NT2/D1 (cell line): ENCODE measurements around the gene RASL10A.

Source experiments
- DNase-seq: peaks from one replicate; pipeline ENCODE4 v3.0.0-alpha.2; 2011; ENCODE audit warnings: low read depth, low spot score
- H3K27me3 ChIP-seq: 2 replicates; pipeline ENCODE4 v1.6.0; 2011; ENCODE audit warnings: mild to moderate bottlenecking; ENCODE audit not compliant: insufficient read length, insufficient read depth
- H3K36me3 ChIP-seq: 2 replicates; pipeline ENCODE4 v1.6.1; 2011; ENCODE audit warnings: mild to moderate bottlenecking, low read length, mixed read lengths; ENCODE audit not compliant: insufficient read depth, insufficient read length
- H3K4me1 ChIP-seq: 2 replicates; pipeline ENCODE4 v1.5.1; 2011; ENCODE audit not compliant: insufficient read depth, insufficient read length
- H3K4me3 ChIP-seq: 2 replicates; pipeline ENCODE4 v1.5.1; 2011; ENCODE audit warnings: low read depth; ENCODE audit not compliant: insufficient read length
- H3K9ac ChIP-seq: 2 replicates; pipeline ENCODE4 v1.6.0; 2011; ENCODE audit warnings: low read depth; ENCODE audit not compliant: insufficient read length
- H3K9me3 ChIP-seq: 2 replicates; pipeline ENCODE4 v1.5.1; 2011; ENCODE audit warnings: mild to moderate bottlenecking, low read length; ENCODE audit not compliant: insufficient read depth
- SUZ12 ChIP-seq: IDR thresholded peaks from 2 replicates; pipeline ENCODE4 v1.6.1; 2011; ENCODE audit not compliant: insufficient read length, insufficient read depth; ENCODE audit errors: extremely low read depth
- YY1 ChIP-seq: IDR thresholded peaks from 2 replicates; pipeline ENCODE4 v1.6.1; 2011; ENCODE audit not compliant: insufficient read length, insufficient read depth
- ZNF274 ChIP-seq: IDR thresholded peaks from 2 replicates; pipeline ENCODE4 v1.6.1; 2011; ENCODE audit warnings: mild to moderate bottlenecking, low read depth, low read length

RASL10A gene

DNA sequence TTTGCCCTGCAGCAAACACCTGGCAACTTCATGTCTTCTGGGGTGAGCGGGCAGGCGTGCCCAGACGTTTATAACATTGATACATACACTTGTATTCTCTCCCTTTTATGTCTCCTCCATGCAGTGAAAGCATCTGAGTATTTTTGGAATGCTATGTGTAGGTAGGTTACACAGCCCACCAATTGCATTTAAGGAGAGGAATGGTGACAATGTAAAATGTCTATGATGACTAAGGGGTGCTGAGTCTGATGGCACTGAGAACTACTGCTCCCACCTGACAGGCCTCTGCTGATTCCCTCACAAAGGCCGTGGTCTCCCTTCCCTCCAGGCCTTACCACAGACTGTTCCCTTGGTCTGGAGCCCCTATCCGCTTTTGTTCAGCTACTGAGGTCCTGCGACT lies 22.9 kb upstream of the RASL10A start:
- no peaks in the 10 kb centered on the region for H3K4me1 ChIP-seq
- TF ChIP-seq SUZ12 (no peak), ZNF274 (no peak), YY1 (no peak)
- H3K4me3 ChIP-seq = no peak overlapping the region
- H3K27me3 ChIP-seq = no peaks in the 10 kb centered on the region
- H3K9ac ChIP-seq = no peak overlapping the region
- peaks cover 92% of the 10 kb centered on the region for H3K36me3 ChIP-seq
- DNase-seq = no peak
- no peaks in the 10 kb centered on the region for H3K9me3 ChIP-seq

DNA sequence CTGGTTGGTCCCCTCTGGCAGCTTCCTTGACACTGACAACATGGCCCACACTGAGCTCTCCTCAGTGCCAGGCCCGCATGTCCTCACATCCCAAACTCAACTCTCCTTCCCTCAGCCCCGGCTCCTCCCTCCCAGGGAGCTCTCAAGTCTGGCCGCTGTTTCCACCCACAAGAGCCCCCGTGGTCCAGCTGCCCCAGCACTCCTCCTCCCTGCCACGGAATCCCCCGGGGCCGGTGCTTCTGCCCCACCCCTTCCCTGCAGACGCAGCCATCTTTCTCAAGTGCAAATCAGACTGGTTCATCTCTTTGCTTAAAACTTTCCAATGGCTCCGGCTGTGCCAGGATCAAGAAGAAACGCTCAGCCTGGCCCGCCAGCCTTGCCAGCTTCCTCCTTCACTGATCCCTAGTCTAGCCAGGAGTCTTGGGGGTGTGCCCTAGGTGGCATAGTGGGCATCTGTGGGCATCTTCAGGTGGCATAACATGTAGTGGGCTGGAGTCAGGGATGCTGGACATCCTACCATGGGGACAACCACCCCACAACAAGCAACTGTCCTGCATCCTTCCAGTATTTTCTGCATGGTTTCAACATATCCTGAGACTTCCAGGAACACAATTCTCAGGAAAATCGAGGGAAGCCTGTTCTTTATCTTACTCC lies 22.3 kb upstream of the RASL10A start:
- DNase-seq = no peak
- Histone ChIP-seq H3K4me1 (peaks cover 4% of the 10 kb centered on the region), H3K27me3 (no peaks in the 10 kb centered on the region), H3K4me3 (no peak overlapping the region), H3K9me3 (no peaks in the 10 kb centered on the region), H3K36me3 (peaks cover 92% of the 10 kb centered on the region), H3K9ac (no peak overlapping the region)
- no peak for TF ChIP-seq YY1
- no peak for TF ChIP-seq ZNF274
- no peak for TF ChIP-seq SUZ12

GRCh38 chr22:29336751-29337490 lies 21.4 kb upstream of the RASL10A start:
- Histone ChIP-seq H3K4me1 (peaks cover 5% of the 10 kb centered on the region), H3K9ac (no peak overlapping the region), H3K36me3 (peaks cover 90% of the 10 kb centered on the region), H3K27me3 (no peaks in the 10 kb centered on the region), H3K9me3 (no peaks in the 10 kb centered on the region), H3K4me3 (no peak overlapping the region)
- DNase-seq = no peak
- TF ChIP-seq SUZ12 (no peak), YY1 (no peak), ZNF274 (no peak)

- Histone ChIP-seq H3K9me3 (no peaks in the 10 kb centered on the region), H3K36me3 (peaks cover 87% of the 10 kb centered on the region), H3K4me1 (peaks cover 11% of the 10 kb centered on the region), H3K9ac (no peak overlapping the region), H3K4me3 (no peak overlapping the region), H3K27me3 (no peaks in the 10 kb centered on the region)
- DNase-seq = no peak
- TF ChIP-seq SUZ12 = no peak
- no peak for TF ChIP-seq YY1
- no peak for TF ChIP-seq ZNF274
These were observed 20.2 kb upstream of the RASL10A start for GRCh38 chr22:29335656-29336055.

DNA sequence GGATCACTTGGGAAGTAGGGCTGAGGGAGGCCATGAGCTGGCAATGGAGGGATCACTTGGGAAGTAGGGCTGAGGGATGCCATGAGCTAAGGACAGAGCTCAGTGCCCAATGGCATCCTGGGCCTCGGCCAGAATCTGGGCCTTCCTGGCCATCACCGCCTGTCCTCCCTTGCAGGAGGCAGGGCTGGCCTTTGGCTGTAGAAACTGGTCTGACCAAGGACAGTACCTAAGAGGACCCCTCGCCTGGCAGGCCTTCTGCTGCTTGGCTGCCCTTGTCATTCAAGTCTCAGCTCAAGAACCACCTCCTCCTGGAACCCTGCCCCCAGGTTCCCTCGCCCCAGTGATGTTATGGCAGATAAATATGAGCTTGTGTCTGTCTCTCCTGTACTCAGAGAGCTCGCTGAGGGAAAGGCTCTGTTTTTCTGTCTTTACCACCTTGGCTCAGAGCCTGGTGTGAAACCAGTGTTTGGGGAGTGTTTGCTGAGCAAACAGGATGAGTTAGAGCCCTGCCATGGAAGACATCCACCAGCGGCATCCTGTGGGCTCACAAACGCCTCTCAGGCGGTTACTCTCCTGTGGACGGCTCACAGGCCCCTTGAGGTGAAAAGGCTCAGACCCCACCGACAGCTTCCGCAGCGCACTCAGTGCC lies 19.3 kb upstream of the RASL10A start:
- Histone ChIP-seq H3K27me3 (no peaks in the 10 kb centered on the region), H3K9me3 (no peaks in the 10 kb centered on the region), H3K4me1 (peaks cover 13% of the 10 kb centered on the region), H3K9ac (no peak overlapping the region), H3K4me3 (no peak overlapping the region), H3K36me3 (peaks cover 86% of the 10 kb centered on the region)
- no peak for DNase-seq
- TF ChIP-seq YY1 (no peak), ZNF274 (no peak), SUZ12 (no peak)

- H3K9me3 ChIP-seq = no peaks in the 10 kb centered on the region
- peaks cover 15% of the 10 kb centered on the region for H3K4me1 ChIP-seq
- H3K9ac ChIP-seq = no peak overlapping the region
- H3K4me3 ChIP-seq = no peak overlapping the region
- TF ChIP-seq SUZ12 (no peak), ZNF274 (no peak), YY1 (no peak)
- no peak for DNase-seq
- H3K36me3 ChIP-seq = peaks cover 87% of the 10 kb centered on the region
- H3K27me3 ChIP-seq = no peaks in the 10 kb centered on the region
These were observed 18.7 kb upstream of the RASL10A start for GRCh38 chr22:29334148-29334547.

- H3K9ac ChIP-seq = no peak overlapping the region
- H3K27me3 ChIP-seq = no peaks in the 10 kb centered on the region
- peaks cover 15% of the 10 kb centered on the region for H3K4me1 ChIP-seq
- no peak overlapping the region for H3K4me3 ChIP-seq
- peaks cover 86% of the 10 kb centered on the region for H3K36me3 ChIP-seq
- H3K9me3 ChIP-seq = no peaks in the 10 kb centered on the region
- DNase-seq = no peak
- TF ChIP-seq YY1 = no peak
- no peak for TF ChIP-seq SUZ12
- TF ChIP-seq ZNF274 = no peak
These were observed 17.5 kb upstream of the RASL10A start for GRCh38 chr22:29332886-29333496.
